SU-DHL-6 (cell line): ENCODE results near the gene FASLG.

ENCODE experiments used
- H2AFZ ChIP-seq: fragments of 200-600 bp; sonication (generic); 2 replicates; pipeline ENCODE4 v1.6.1; 2014; ENCODE audit warnings: low read depth, mild to moderate bottlenecking, moderate library complexity, mixed read lengths, antibody characterized with exemption, low read length; ENCODE audit not compliant: severe bottlenecking
- H3F3A ChIP-seq: fragments of 200-600 bp; shearing (Covaris generic); 2 replicates; pipeline ENCODE4 v1.6.0; 2016; ENCODE audit warnings: antibody characterized with exemption, mild to moderate bottlenecking; ENCODE audit not compliant: insufficient read depth
- H3K27ac ChIP-seq: fragments of 200-600 bp; sonication (generic); 2 replicates; pipeline ENCODE4 v1.5.1; 2016; ENCODE audit warnings: low read depth, mild to moderate bottlenecking, low read length, moderate library complexity, mixed read lengths
- H3K27me3 ChIP-seq: fragments of 200-600 bp; sonication (generic), shearing (Covaris generic); 2 replicates; pipeline ENCODE4 v1.6.0; 2014; ENCODE audit warnings: mild to moderate bottlenecking, low read length
- H3K36me3 ChIP-seq: fragments of 200-600 bp; sonication (generic); 2 replicates; pipeline ENCODE4 v1.6.1; 2014; ENCODE audit warnings: mild to moderate bottlenecking, low read length, mixed read lengths
- H3K4me2 ChIP-seq: fragments of 300-600, 200-600 bp; shearing (Covaris generic), sonication (generic); 2 replicates; pipeline ENCODE4 v1.6.0; 2014; ENCODE audit warnings: low read length, low read depth, mild to moderate bottlenecking; ENCODE audit not compliant: poor library complexity, severe bottlenecking
- H3K4me3 ChIP-seq: fragments of 200-600 bp; sonication (generic); 2 replicates; pipeline ENCODE4 v1.5.1; 2014; ENCODE audit warnings: antibody characterized with exemption, low read length, mild to moderate bottlenecking, mixed read lengths; ENCODE audit not compliant: insufficient read depth, poor library complexity, severe bottlenecking
- H3K79me2 ChIP-seq: fragments of 200-600 bp; sonication (generic); 2 replicates; pipeline ENCODE4 v1.6.1; 2014; ENCODE audit warnings: mild to moderate bottlenecking, low read length, moderate library complexity; ENCODE audit not compliant: insufficient read depth
- H3K9ac ChIP-seq: fragments of 200-600 bp; sonication (generic); 2 replicates; pipeline ENCODE4 v1.7.0; 2014; ENCODE audit warnings: mild to moderate bottlenecking, low read length
- H3K9me2 ChIP-seq: fragments of 200-600 bp; sonication (generic); replicated peaks from 2 replicates; pipeline ENCODE4 v1.6.1; 2014; ENCODE audit warnings: low read length; ENCODE audit not compliant: insufficient read depth
- H3K9me3 ChIP-seq: fragments of 200-600 bp; sonication (generic); 2 replicates; pipeline ENCODE4 v1.6.1; 2014; ENCODE audit warnings: low read length, mixed read lengths; ENCODE audit not compliant: insufficient read depth
- H4K20me1 ChIP-seq: fragments of 200-600 bp; sonication (generic); 2 replicates; pipeline ENCODE4 v1.6.1; 2014; ENCODE audit warnings: low read depth, mild to moderate bottlenecking, antibody characterized with exemption, low read length, moderate library complexity, mixed read lengths
- EZH2phosphoT487 ChIP-seq: fragments of 200-600 bp; sonication (generic), shearing (Covaris generic); conservative IDR thresholded peaks from 2 replicates; pipeline ENCODE4 v1.6.1; 2018; ENCODE audit warnings: mild to moderate bottlenecking, antibody characterized with exemption, low read length, moderate library complexity, mixed read lengths
- TF ChIP-seq, protein P1 (sequence below): fragments of 200-600 bp; sonication (generic); IDR thresholded peaks from one replicate; pipeline ENCODE4 v1.5.1; 2017; ENCODE audit warnings: antibody characterized with exemption, mild to moderate bottlenecking, low read length, moderate library complexity; ENCODE audit not compliant: insufficient read depth, poor library complexity, severe bottlenecking

The FASLG gene

DNA sequence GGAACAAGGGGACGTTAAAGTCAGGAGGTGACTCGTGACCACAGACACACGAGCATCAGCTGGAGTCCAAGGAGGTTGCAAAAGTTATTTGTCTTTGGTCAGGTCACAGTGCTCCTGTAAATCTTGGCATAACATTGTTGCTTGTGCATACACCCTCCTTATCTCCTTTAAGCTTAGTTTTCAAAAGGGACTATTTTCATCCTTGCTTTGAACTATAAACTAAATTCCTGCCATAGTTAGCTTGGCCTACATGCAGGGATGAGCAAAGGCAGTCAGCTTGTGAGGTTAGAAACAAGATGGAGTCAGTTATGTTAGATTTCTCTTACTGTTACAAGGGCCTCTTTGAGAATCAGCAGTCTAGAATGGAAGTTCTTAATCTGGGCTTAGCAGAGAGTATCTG, 28.0 kb upstream of the FASLG start:
- H3K4me3 ChIP-seq: no peak overlapping the region
- H3K9ac ChIP-seq: no peak overlapping the region
- no peaks in the 10 kb centered on the region for H4K20me1 ChIP-seq
- H3K36me3 ChIP-seq: no peaks in the 10 kb centered on the region
- H3F3A ChIP-seq: no peaks in the 10 kb centered on the region
- H3K4me2 ChIP-seq: no peak overlapping the region
- no peak overlapping the region for H3K27ac ChIP-seq
- no peaks in the 10 kb centered on the region for H3K9me3 ChIP-seq
- H3K27me3 ChIP-seq: no peaks in the 10 kb centered on the region
- TF ChIP-seq EZH2phosphoT487: no peak
- TF ChIP-seq, protein P1, sequence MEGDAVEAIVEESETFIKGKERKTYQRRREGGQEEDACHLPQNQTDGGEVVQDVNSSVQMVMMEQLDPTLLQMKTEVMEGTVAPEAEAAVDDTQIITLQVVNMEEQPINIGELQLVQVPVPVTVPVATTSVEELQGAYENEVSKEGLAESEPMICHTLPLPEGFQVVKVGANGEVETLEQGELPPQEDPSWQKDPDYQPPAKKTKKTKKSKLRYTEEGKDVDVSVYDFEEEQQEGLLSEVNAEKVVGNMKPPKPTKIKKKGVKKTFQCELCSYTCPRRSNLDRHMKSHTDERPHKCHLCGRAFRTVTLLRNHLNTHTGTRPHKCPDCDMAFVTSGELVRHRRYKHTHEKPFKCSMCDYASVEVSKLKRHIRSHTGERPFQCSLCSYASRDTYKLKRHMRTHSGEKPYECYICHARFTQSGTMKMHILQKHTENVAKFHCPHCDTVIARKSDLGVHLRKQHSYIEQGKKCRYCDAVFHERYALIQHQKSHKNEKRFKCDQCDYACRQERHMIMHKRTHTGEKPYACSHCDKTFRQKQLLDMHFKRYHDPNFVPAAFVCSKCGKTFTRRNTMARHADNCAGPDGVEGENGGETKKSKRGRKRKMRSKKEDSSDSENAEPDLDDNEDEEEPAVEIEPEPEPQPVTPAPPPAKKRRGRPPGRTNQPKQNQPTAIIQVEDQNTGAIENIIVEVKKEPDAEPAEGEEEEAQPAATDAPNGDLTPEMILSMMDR: no peak
- H2AFZ ChIP-seq: no peak overlapping the region
- H3K79me2 ChIP-seq: no peaks in the 10 kb centered on the region
- no peaks in the 10 kb centered on the region for H3K9me2 ChIP-seq

DNA sequence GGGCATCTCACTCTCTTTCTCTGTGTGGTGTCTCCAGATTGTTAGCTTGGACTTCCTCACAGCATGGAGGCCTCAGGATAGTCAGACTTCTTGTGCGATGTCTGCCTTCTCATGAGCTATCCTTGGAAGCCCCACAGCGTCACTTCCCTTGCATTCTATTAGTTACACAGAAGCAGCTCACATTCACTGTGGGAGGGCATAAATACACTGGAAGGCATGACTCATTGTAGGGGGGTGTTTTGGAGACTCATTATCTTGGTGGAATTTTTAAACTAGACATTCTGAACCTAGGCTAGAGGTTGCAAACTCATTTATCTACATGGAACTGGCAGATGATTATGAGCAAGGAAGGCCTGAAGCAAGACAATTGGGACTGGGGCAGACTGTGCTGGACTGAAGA, 21.4 kb upstream of the FASLG start:
- Histone ChIP-seq H3K79me2 (no peaks in the 10 kb centered on the region), H3K27me3 (no peaks in the 10 kb centered on the region), H4K20me1 (no peaks in the 10 kb centered on the region), H2AFZ (no peak overlapping the region), H3K9me3 (no peaks in the 10 kb centered on the region), H3K4me2 (no peak overlapping the region), H3K4me3 (no peak overlapping the region), H3F3A (no peaks in the 10 kb centered on the region), H3K9me2 (no peaks in the 10 kb centered on the region), H3K36me3 (no peaks in the 10 kb centered on the region), H3K27ac (no peak overlapping the region), H3K9ac (no peak overlapping the region)
- TF ChIP-seq, protein P1: no peak
- no peak for TF ChIP-seq EZH2phosphoT487

DNA sequence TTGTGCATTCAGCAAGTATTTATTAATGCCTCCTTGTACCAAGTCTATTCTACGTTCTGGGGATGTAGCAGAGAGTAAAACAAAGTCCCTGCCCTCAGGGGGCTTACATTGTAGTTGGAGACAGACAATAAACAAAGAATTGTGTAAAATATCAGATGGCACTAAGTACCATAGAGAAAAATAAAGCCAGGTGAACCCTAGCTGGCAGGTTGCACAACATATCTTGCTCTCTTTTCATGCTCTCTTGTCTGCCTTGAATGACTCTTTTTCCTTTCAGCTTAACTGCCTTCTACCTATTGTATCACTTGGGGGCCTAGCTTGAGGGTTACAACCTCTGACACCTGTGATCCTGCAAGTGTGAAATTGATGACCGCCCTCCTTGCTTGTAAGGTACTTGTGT, 20.7 kb upstream of the FASLG start:
- Histone ChIP-seq H3K9ac (no peak overlapping the region), H3K4me2 (no peak overlapping the region)

More for the DNA sequence above, 20.7 kb upstream of the FASLG start:
- Histone ChIP-seq H2AFZ (no peak overlapping the region), H3K27me3 (no peaks in the 10 kb centered on the region), H3K36me3 (no peaks in the 10 kb centered on the region), H3K4me3 (no peak overlapping the region), H3K9me2 (no peaks in the 10 kb centered on the region), H3K9me3 (no peaks in the 10 kb centered on the region), H4K20me1 (no peaks in the 10 kb centered on the region), H3K27ac (no peak overlapping the region), H3K79me2 (no peaks in the 10 kb centered on the region), H3F3A (no peaks in the 10 kb centered on the region)
- TF ChIP-seq, protein P1: no peak
- no peak for TF ChIP-seq EZH2phosphoT487
